Renal cortex interstitium (tissue), 11 donors: ENCODE measurements around the gene RAPGEF3. TPM values are rescaled to one million over a fixed set of nuclear protein-coding genes. Genes with fewer than 3 reads are reported as not detected.

ENCODE experiments used
- DNase-seq, 11 donors: peaks; one replicate each; pipeline ENCODE4 v3.0.0-alpha.2; 2013; ENCODE audit warnings: low read depth in 9 of 11, low spot score in 4 of 11; ENCODE audit errors: extremely low read depth in 1 of 11
- polyA plus RNA-seq, 3 donors: library from polyadenylated mRNA; unstranded; fragments of 120-200 nt; gene quantifications; one replicate each; pipeline ENCODE4 v1.2.1, GENCODE V29; 2013; ENCODE audit not compliant: insufficient read length in 3 of 3

The RAPGEF3 gene
- polyA plus RNA-seq, 3 donors = 41.0 to 62.8 (median 58.4) TPM

- no peak for DNase-seq
Observed at GRCh38 chr12:47748899-47749298, 9.8 kb downstream of the RAPGEF3 start.

GRCh38 chr12:47748507-47748828, 10.2 kb downstream of the RAPGEF3 start:
- DNase-seq = no peak

- no peak for DNase-seq
Observed at GRCh38 chr12:47747596-47748506, 10.8 kb downstream of the RAPGEF3 start.

- DNase-seq = no peak
Observed at GRCh38 chr12:47747126-47747525, 11.6 kb downstream of the RAPGEF3 start.

GRCh38 chr12:47746523-47746922, 12.2 kb downstream of the RAPGEF3 start:
- no peak for DNase-seq

- no peak for DNase-seq
Observed at GRCh38 chr12:47746073-47746472, 12.6 kb downstream of the RAPGEF3 start.

- no peak for DNase-seq
Observed at GRCh38 chr12:47745485-47746041, 13.1 kb downstream of the RAPGEF3 start.

- no peak for DNase-seq
Observed at GRCh38 chr12:47744778-47745436, 13.8 kb downstream of the RAPGEF3 start.

GRCh38 chr12:47744005-47744651, 14.6 kb downstream of the RAPGEF3 start:
- no peak for DNase-seq

- DNase-seq = no peak
Observed at GRCh38 chr12:47743311-47743860, 15.3 kb downstream of the RAPGEF3 start.

- no peak for DNase-seq
Observed at GRCh38 chr12:47742253-47742825, 16.3 kb downstream of the RAPGEF3 start.

GRCh38 chr12:47741340-47741703, 17.4 kb downstream of the RAPGEF3 start:
- DNase-seq = no peak

- no peak for DNase-seq
Observed at GRCh38 chr12:47740606-47741339, 17.9 kb downstream of the RAPGEF3 start.

GRCh38 chr12:47739979-47740378, 18.7 kb downstream of the RAPGEF3 start:
- DNase-seq = no peak

GRCh38 chr12:47739297-47739696, 19.4 kb downstream of the RAPGEF3 start:
- DNase-seq = no peak

- no peak for DNase-seq
Observed at GRCh38 chr12:47737936-47738594, 20.6 kb downstream of the RAPGEF3 start.

- DNase-seq = no peak
Observed at GRCh38 chr12:47736877-47737676, 21.6 kb downstream of the RAPGEF3 start.
